Activated naive CD8-positive, alpha-beta T cell treated with anti-CD3 and anti-CD28 coated beads, Interleukin-2, amount 10 ng/mL, durations not matched to agents 7 days and 5 days (primary cell): ENCODE results near the gene CENPT. TPM values are rescaled to one million over a fixed set of nuclear protein-coding genes. Genes with fewer than 3 reads are reported as not detected.

Source experiments
- ATAC-seq: fragments of 150-1000 bp; cut with Tn5 transposase; one replicate; pipeline ENCODE4 v1.10.0; 2021; ENCODE audit warnings: low read depth, moderate library complexity
- POLR2A ChIA-PET: fragments of 350-600 bp; sonication (Branson Sonifier 250); formaldehyde crosslinking; loops from one replicate; lab custom pipeline; 2021; ENCODE audit warnings: antibody characterized with exemption; lab: Charles Lee
- DNase-seq: peaks from one replicate; pipeline ENCODE4 v3.0.0; 2021
- H3K27ac Mint-ChIP-seq: one replicate; pipeline ENCODE4 v1.8.0; 2022; ENCODE audit warnings: mild to moderate bottlenecking, mixed read lengths
- H3K27me3 Mint-ChIP-seq: one replicate; pipeline ENCODE4 v1.8.0; 2022; ENCODE audit warnings: mild to moderate bottlenecking, moderate library complexity, mixed read lengths
- H3K36me3 Mint-ChIP-seq: one replicate; pipeline ENCODE4 v1.8.0; 2021; ENCODE audit warnings: mild to moderate bottlenecking, mixed read lengths
- H3K4me1 Mint-ChIP-seq: one replicate; pipeline ENCODE4 v1.8.0; 2021; ENCODE audit warnings: mixed read lengths
- H3K4me3 Mint-ChIP-seq: one replicate; pipeline ENCODE4 v1.8.0; 2022; ENCODE audit warnings: mild to moderate bottlenecking, moderate library complexity, mixed read lengths
- H3K9me3 Mint-ChIP-seq: one replicate; pipeline ENCODE4 v1.8.0; 2021; ENCODE audit warnings: mixed read lengths
- total RNA-seq, 2 experiments: library from RNA; stranded (reverse); gene quantifications; one replicate each; pipeline ENCODE4 v1.2.3, GENCODE V29; 2021

The CENPT gene
- total RNA-seq, 2 experiments from 2014 or later, result 84.0 to 90.7 TPM

GRCh38 chr16:67786491-67786890 is 61.0 kb downstream of the CENPT start:
- Mint-ChIP-seq H3K36me3 (peaks cover 15% of the 10 kb centered on the region), H3K4me3 (no peak overlapping the region), H3K27me3 (no peaks in the 10 kb centered on the region), H3K4me1 (peaks cover 14% of the 10 kb centered on the region), H3K9me3 (no peaks in the 10 kb centered on the region), H3K27ac (no peak overlapping the region)
- POLR2A ChIA-PET, result interaction anchor here (0.6 kb wide), 2 partner anchors 117 to 141 kb away, joined by 3 read pairs; no protein-coding TSS in a partner anchor
- no peak for ATAC-seq
- DNase-seq, result no peak

GRCh38 chr16:67783353-67783725 is 64.2 kb downstream of the CENPT start:
- Mint-ChIP-seq H3K4me3 (no peak overlapping the region), H3K27ac (no peak overlapping the region), H3K9me3 (no peaks in the 10 kb centered on the region), H3K27me3 (no peaks in the 10 kb centered on the region), H3K4me1 (peaks cover 23% of the 10 kb centered on the region), H3K36me3 (peaks cover 24% of the 10 kb centered on the region)
- DNase-seq, result no peak
- ATAC-seq, result no peak
- POLR2A ChIA-PET, result no interaction called here

GRCh38 chr16:67782567-67783352 is 64.7 kb downstream of the CENPT start:
- no peak overlapping the region for H3K27ac Mint-ChIP-seq
- no peak overlapping the region for H3K4me3 Mint-ChIP-seq
- H3K36me3 Mint-ChIP-seq, result peaks cover 25% of the 10 kb centered on the region
- H3K27me3 Mint-ChIP-seq, result no peaks in the 10 kb centered on the region
- H3K4me1 Mint-ChIP-seq, result peaks cover 23% of the 10 kb centered on the region
- no peak for DNase-seq
- POLR2A ChIA-PET, result interaction anchor here (0.8 to 1.6 kb wide), 3 partner anchors 24 to 65 kb away, joined by 3 to 6 read pairs (median 3); partner anchors contain the start of genes RANBP10 and TSNAXIP1
- ATAC-seq, result no peak
- H3K9me3 Mint-ChIP-seq, result no peaks in the 10 kb centered on the region

- peak overlapping the region; percentile 15 for H3K4me3 Mint-ChIP-seq
- peaks cover 30% of the 10 kb centered on the region for H3K36me3 Mint-ChIP-seq
- DNase-seq, result no peak
- POLR2A ChIA-PET, result interaction anchor here (0.6 to 1.6 kb wide), 5 partner anchors 20 to 485 kb away, joined by 3 to 6 read pairs (median 6); partner anchors contain the start of genes GFOD2, RANBP10 and TSNAXIP1
- H3K27ac Mint-ChIP-seq, result peak overlapping the region; percentile 83
- H3K27me3 Mint-ChIP-seq, result no peaks in the 10 kb centered on the region
- ATAC-seq, result peak; percentile 94
- no peaks in the 10 kb centered on the region for H3K9me3 Mint-ChIP-seq
- H3K4me1 Mint-ChIP-seq, result peaks cover 23% of the 10 kb centered on the region
Measured at GRCh38 chr16:67781565-67781921, 66.0 kb downstream of the CENPT start.

- peaks cover 28% of the 10 kb centered on the region for H3K36me3 Mint-ChIP-seq
- H3K4me3 Mint-ChIP-seq, result peak overlapping the region; percentile 15
Measured at GRCh38 chr16:67780847-67781564, 66.5 kb downstream of the CENPT start.

GRCh38 chr16:67779256-67780014 is 68.1 kb downstream of the CENPT start:
- Mint-ChIP-seq H3K4me1 (peaks cover 21% of the 10 kb centered on the region), H3K9me3 (no peaks in the 10 kb centered on the region), H3K27me3 (no peaks in the 10 kb centered on the region), H3K36me3 (peaks cover 32% of the 10 kb centered on the region), H3K27ac (peak overlapping the region; percentile 63), H3K4me3 (no peak overlapping the region)
- POLR2A ChIA-PET, result interaction anchor here (0.7 kb wide), 1 partner anchor 661 kb away, joined by 3 read pairs; no protein-coding TSS in a partner anchor
- DNase-seq (no peak), ATAC-seq (no peak)

More at GRCh38 chr16:67780847-67781564, 66.5 kb downstream of the CENPT start:
- POLR2A ChIA-PET, result interaction anchor here (0.6 to 1.4 kb wide), 4 partner anchors 21 to 486 kb away, joined by 3 to 6 read pairs (median 4); partner anchors contain the start of gene GFOD2
- ATAC-seq, result peak; percentile 12
- Mint-ChIP-seq H3K27me3 (no peaks in the 10 kb centered on the region), H3K9me3 (no peaks in the 10 kb centered on the region), H3K27ac (peak overlapping the region; percentile 83), H3K4me1 (peaks cover 21% of the 10 kb centered on the region)
- no peak for DNase-seq

Other genes starting within 250 kb of the CENPT start
- gene CARMIL2, start 202.5 kb downstream of the CENPT start, total RNA-seq, result 100 to 1,000 TPM; 199 to 203 TPM
- 10 to 100 TPM; 50.7 to 54.2 TPM for gene ACD, start 187.4 kb downstream of the CENPT start, total RNA-seq
- gene PARD6A, start 186.7 kb downstream of the CENPT start, total RNA-seq, result 10 to 100 TPM in 1 of 2 experiments, 1 to 10 TPM in 1; 9.5 to 11.1 TPM
- 10 to 100 TPM in 1 of 2 experiments, 1 to 10 TPM in 1; 9.6 to 12.1 TPM for gene ENKD1, start 180.9 kb downstream of the CENPT start, total RNA-seq
- gene C16orf86, start 180.9 kb downstream of the CENPT start, total RNA-seq, result 1 to 10 TPM; 5.6 to 5.8 TPM
- gene GFOD2, start 128.4 kb downstream of the CENPT start, total RNA-seq, result 10 to 100 TPM; 12.5 to 14.2 TPM
- 10 to 100 TPM; 23.1 to 23.2 TPM for gene RANBP10, start 41.1 kb downstream of the CENPT start, total RNA-seq
- under 1 TPM in 1 of 2 experiments, not detected in 1; 0.40 TPM for gene TSNAXIP1, start 40.8 kb downstream of the CENPT start, total RNA-seq
- gene THAP11, start 5.4 kb downstream of the CENPT start, total RNA-seq, result 10 to 100 TPM; 48.1 to 50.1 TPM
- 10 to 100 TPM; 88.4 TPM for gene NUTF2, start 760 bp downstream of the CENPT start, total RNA-seq
- gene EDC4, start 25.4 kb upstream of the CENPT start, total RNA-seq, result 100 to 1,000 TPM; 119 to 130 TPM
- gene NRN1L, start 37.2 kb upstream of the CENPT start, total RNA-seq, result 1 to 10 TPM; 2.1 to 3.1 TPM
- gene PSKH1, start 45.6 kb upstream of the CENPT start, total RNA-seq, result 10 to 100 TPM; 22.8 to 25.6 TPM
- gene CTRL, start 84.2 kb upstream of the CENPT start, total RNA-seq, result 1 to 10 TPM; 4.9 to 7.2 TPM
- 100 to 1,000 TPM; 220 to 246 TPM for gene PSMB10, start 89.2 kb upstream of the CENPT start, total RNA-seq
- gene LCAT, start 96.4 kb upstream of the CENPT start, total RNA-seq, result 10 to 100 TPM; 17.6 to 23.6 TPM
- gene SLC12A4, start 120.9 kb upstream of the CENPT start, total RNA-seq, result 10 to 100 TPM; 43.9 to 48.7 TPM
- gene DPEP3, start 132.8 kb upstream of the CENPT start, total RNA-seq, result under 1 TPM; 0.54 to 0.64 TPM
- gene DPEP2, start 151.8 kb upstream of the CENPT start, total RNA-seq, result 10 to 100 TPM; 27.5 to 28.6 TPM
- gene DPEP2NB, start 168.2 kb upstream of the CENPT start, total RNA-seq, result not detected
- gene DDX28, start 175.5 kb upstream of the CENPT start, total RNA-seq, result 10 to 100 TPM; 15.2 to 17.0 TPM
- gene DUS2, start 175.6 kb upstream of the CENPT start, total RNA-seq, result 10 to 100 TPM; 21.1 to 25.2 TPM
- gene NFATC3, start 237.7 kb upstream of the CENPT start, total RNA-seq, result 100 to 1,000 TPM; 132 to 139 TPM